VCaP (cell line): ENCODE results near the gene COL18A1.

Experiments
- H3K27ac ChIP-seq: fragments of 450-650 bp; 2 replicates; pipeline ENCODE4 v1.5.1; 2017
- TF ChIP-seq, protein P1 (sequence below): fragments of 450-650 bp; conservative IDR thresholded peaks from 2 replicates; pipeline ENCODE4 v1.5.1; 2017; ENCODE audit warnings: mild to moderate bottlenecking, moderate library complexity

The COL18A1 gene

GRCh38 chr21:45410865-45411809, 6.2 kb downstream of the COL18A1 start:
- TF ChIP-seq, protein P1, sequence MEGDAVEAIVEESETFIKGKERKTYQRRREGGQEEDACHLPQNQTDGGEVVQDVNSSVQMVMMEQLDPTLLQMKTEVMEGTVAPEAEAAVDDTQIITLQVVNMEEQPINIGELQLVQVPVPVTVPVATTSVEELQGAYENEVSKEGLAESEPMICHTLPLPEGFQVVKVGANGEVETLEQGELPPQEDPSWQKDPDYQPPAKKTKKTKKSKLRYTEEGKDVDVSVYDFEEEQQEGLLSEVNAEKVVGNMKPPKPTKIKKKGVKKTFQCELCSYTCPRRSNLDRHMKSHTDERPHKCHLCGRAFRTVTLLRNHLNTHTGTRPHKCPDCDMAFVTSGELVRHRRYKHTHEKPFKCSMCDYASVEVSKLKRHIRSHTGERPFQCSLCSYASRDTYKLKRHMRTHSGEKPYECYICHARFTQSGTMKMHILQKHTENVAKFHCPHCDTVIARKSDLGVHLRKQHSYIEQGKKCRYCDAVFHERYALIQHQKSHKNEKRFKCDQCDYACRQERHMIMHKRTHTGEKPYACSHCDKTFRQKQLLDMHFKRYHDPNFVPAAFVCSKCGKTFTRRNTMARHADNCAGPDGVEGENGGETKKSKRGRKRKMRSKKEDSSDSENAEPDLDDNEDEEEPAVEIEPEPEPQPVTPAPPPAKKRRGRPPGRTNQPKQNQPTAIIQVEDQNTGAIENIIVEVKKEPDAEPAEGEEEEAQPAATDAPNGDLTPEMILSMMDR, result no peak
- H3K27ac ChIP-seq, result no peak overlapping the region

DNA sequence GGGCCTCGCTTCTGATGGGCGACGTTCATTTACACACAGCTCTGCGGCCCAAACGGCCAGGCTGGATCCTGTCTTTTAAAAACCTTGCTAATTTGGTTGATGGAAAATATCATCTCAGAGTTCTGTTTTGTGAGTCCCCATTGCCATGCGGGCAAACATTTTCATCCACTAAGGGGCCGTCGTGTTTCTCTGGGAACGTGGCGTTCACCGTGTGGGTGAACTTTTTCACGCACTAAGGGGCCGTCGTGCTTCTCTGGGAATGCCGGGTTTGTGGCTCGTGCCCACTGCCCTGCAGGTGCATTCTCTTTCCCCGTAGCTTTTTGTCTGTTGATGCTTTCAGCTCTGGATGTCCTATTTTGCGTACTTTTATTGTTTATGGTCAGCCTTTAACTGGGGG, 6.8 kb downstream of the COL18A1 start:
- no peak overlapping the region for H3K27ac ChIP-seq
- TF ChIP-seq, protein P1, result no peak

- TF ChIP-seq, protein P1, result no peak
- H3K27ac ChIP-seq, result no peak overlapping the region
Measured at GRCh38 chr21:45412491-45412890, 7.5 kb downstream of the COL18A1 start.

DNA sequence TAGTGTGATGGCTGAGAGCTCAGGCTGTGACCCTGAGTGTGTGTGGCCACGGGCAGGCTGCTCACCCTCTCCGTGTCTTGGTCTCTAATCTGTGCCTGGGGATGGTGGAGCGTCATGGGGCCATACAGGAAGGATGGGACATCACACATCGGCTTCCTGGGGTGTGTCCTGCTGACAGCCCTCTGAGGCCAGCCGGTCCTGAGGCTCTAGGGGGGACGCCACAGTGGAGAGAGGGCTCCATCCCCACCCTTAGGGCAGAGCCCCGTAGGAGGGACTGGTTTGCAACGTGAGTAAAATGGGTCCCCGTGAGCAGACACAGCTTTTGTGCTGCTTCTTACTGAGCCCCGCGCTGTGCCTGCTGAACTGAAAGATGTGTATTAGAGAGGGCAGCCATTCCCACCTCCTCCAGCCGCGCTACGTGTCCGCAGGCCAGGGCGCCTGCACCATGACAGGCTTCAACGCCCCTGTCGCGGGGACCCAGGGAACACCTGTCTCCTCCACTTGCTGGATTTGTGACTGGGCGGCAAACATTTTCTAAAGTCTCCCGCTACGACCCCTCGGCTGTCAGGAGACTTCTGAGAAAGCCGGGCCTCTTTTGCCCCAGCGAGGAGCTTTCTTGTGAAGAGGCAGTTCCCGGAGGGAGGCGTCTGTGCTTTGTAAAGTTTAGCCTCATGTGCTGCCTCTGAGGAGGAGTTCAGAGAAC, 8.1 kb downstream of the COL18A1 start:
- H3K27ac ChIP-seq, result no peak overlapping the region
- TF ChIP-seq, protein P1, result no peak

- TF ChIP-seq, protein P1, result no peak
- no peak overlapping the region for H3K27ac ChIP-seq
Measured at GRCh38 chr21:45413922-45414321, 9.0 kb downstream of the COL18A1 start.

DNA sequence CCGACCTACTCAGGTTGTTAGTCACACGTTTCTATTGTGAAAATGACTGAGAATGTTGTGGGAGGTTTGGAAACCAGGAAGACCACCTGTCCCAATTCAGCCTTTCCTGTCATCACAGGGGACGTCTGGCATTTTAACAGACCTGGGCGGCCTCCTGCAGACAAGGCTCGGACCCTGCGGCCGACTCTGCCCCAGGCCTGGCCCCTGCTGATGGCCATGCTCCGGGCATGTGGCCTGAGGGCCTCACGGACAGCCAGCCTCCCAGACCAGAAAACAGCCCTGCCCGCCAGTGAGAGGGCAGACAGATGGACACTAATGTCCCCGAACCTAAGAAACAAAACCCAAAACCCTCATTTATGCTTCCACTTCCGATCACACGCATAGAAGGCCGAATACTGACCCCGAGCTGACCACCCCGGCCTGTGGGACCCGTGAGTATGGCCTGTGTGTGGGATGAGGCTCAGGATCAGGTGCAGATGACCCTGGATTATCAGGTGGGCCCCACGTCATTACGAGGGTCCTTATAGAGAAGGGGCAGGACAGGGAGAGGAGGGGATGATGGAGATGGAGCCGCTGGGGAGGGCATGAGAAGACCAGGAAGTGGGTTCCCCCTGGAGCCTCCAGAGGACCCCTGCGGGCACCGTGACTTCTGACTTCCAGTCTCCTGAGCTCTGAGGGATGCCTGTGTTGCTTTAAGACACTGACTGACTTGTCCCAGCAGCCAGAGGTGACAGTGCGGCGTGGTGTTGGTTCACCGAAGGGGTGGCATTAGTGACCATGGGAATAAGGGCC, 9.6 kb downstream of the COL18A1 start:
- TF ChIP-seq, protein P1, result no peak
- H3K27ac ChIP-seq, result no peak overlapping the region
